Stimulated activated naive CD8-positive, alpha-beta T cell treated with anti-CD3 and anti-CD28 coated beads, Interleukin-15, amount 100 ng/mL, for 72 hours (primary cell): Measurements from ENCODE around the gene PRDM16.
A peak's percentile ranks its signal among the peaks of the same experiment; 100 is the strongest.

Experiments
- ATAC-seq: fragments of 150-1000 bp; cut with Tn5 transposase; 2 replicates; pipeline ENCODE4 v1.10.0; 2021; ENCODE audit warnings: mild to moderate bottlenecking, moderate library complexity
- DNase-seq, 2 donors: peaks; one replicate each; pipeline ENCODE4 v3.0.0; 2021 to 2022
- H3K27ac Mint-ChIP-seq, 2 donors: one replicate each; pipeline ENCODE4 v1.8.0; 2022; ENCODE audit warnings: mild to moderate bottlenecking in 2 of 2, mixed read lengths in 2 of 2, moderate library complexity in 2 of 2
- H3K27me3 Mint-ChIP-seq: one replicate; pipeline ENCODE4 v1.8.0; 2022; ENCODE audit warnings: mixed read lengths
- H3K4me1 Mint-ChIP-seq: one replicate; pipeline ENCODE4 v1.8.0; 2022; ENCODE audit warnings: mild to moderate bottlenecking, mixed read lengths
- H3K4me3 Mint-ChIP-seq, 2 donors: one replicate each; pipeline ENCODE4 v1.8.0; 2022; ENCODE audit warnings: mild to moderate bottlenecking in 2 of 2, mixed read lengths in 2 of 2, moderate library complexity in 1 of 2
- H3K9me3 Mint-ChIP-seq, 2 donors: one replicate each; pipeline ENCODE4 v1.8.0; 2022; ENCODE audit warnings: mixed read lengths in 2 of 2

PRDM16 gene

DNA sequence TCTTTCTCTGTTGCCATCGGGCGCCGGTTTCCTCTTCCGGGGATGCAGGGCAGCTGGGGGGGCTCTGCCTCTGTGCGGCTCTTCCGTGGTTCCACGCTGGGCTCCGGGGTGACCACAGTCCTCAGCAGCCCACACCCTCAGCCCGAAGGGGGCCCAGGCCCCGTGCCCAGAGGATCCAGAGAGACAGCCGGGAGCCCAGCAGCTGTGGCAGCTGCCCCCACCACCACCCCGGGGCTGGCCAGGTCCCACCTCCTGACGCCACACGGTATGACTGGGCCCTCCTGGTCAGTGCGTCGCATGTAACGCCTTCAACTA lies 172.2 kb downstream of the PRDM16 start:
- Mint-ChIP-seq H3K27ac (no peak overlapping the region), H3K4me1 (no peaks in the 10 kb centered on the region), H3K4me3 (no peak overlapping the region), H3K9me3 (no peaks in the 10 kb centered on the region), H3K27me3 (no peaks in the 10 kb centered on the region)
- DNase-seq: no peak
- peak; percentile 23 for ATAC-seq

DNA sequence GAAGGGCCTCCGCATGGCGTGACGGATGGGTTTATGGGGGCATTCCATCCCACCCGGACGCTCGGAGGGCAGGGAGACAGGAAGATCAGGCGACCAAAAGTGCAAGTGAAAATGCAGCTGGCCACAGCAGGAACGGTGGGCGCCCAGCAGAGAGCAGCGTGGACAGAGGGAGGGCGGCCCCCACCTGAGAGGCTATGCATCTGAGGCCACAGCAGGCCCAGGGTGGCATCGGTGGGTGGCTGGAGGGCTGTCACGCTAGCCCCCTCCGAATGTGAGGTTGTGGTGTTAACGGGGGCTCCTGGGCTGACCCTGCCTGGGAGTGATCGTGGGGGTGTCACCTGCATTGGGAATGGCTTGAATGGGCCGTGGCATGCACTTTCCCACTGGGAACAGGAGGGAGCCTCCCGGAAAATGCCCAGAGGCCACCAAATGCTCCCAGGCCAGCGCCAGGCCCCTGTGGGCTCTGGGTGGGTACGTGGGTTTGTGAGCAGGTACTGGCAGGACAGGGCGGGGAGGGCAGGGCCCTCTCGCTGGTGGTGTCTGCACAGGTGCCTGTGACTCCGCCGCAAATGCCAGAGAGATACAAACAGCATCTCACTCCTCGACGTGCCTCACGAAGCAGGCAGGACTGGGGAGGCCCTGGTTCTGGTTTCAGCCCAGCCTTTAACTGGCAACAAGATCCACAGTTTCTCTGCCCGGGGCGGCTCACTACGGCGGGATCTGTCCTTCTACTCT lies 172.8 kb downstream of the PRDM16 start:
- ATAC-seq (no peak), DNase-seq (no peak)
- peaks cover 2% of the 10 kb centered on the region for H3K27me3 Mint-ChIP-seq
- no peaks in the 10 kb centered on the region for H3K9me3 Mint-ChIP-seq
- H3K4me3 Mint-ChIP-seq: no peak overlapping the region
- no peaks in the 10 kb centered on the region for H3K4me1 Mint-ChIP-seq
- H3K27ac Mint-ChIP-seq: no peak overlapping the region

GRCh38 chr1:3242408-3243260 lies 173.6 kb downstream of the PRDM16 start:
- H3K4me3 Mint-ChIP-seq: no peak overlapping the region
- H3K9me3 Mint-ChIP-seq: no peaks in the 10 kb centered on the region
- no peak for ATAC-seq
- H3K27me3 Mint-ChIP-seq: peaks cover 10% of the 10 kb centered on the region
- H3K27ac Mint-ChIP-seq: no peak overlapping the region
- H3K4me1 Mint-ChIP-seq: no peaks in the 10 kb centered on the region
- no peak for DNase-seq

DNA sequence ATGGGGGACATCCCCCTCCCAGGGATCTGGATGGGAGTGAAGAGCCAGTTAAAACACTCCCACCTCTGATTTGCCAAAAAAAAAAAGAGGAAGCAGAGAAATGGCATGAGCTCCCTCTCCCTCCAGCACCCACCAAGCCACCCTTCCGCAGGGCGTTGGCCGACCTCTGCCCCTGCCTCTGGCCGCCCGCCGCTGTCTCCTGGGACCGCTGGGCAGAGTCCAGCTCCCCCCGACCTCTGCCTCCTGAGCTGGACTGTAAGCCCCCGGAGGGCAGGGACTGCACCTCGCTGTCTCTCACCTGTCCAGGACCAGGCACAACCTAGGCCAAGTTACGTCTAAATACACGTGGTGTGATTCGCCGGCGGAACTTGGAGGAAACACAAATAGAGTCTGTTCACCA lies 174.3 kb downstream of the PRDM16 start:
- Mint-ChIP-seq H3K27ac (no peak overlapping the region), H3K4me3 (no peak overlapping the region), H3K27me3 (peaks cover 16% of the 10 kb centered on the region), H3K9me3 (no peaks in the 10 kb centered on the region), H3K4me1 (no peaks in the 10 kb centered on the region)
- DNase-seq: no peak
- ATAC-seq: no peak

DNA sequence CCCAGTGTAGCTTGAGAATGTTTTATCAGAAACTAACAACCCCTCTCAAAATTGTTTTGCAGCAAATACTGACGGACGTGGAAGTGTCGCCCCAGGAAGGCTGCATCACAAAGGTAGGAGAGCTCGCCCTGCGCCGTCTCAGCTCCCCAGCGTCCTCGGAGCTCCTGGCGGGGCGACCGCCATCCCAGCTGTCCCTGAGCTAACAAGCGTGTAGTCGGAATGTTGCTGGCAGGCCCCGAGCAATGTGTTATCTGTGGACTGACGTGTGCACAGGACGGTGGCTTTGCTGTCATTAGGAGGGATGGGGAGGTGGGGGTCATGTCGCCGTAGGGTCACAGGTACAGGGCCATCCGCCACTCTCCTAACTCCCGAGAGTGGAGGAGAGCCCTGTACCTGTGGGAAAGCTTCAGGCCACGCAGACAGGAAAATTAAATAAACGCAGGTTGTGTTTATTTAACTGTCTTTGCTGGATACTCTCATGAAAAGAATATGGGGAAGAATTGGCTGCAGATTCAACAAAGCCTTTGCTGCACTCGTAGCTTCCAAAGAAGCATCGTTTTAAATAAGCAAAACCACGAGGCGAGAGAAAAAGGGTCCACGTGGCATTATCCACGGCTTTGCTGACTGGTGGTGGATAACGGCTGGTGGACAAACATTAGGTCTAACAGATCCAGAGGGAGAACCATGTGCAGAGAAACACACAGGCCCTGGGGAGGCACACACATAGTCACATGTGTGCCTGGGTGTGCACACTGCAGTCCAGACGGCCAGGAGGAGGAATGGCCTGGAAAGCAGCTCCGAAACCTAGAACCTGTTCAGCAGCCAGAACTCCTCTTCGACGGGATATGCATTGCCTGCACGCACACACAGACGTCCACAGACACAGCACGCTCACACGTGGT lies 175.3 kb downstream of the PRDM16 start:
- Mint-ChIP-seq H3K4me1 (no peaks in the 10 kb centered on the region), H3K4me3 (no peak overlapping the region), H3K27ac (peak overlapping the region in 1 of 2 donors; percentile 19), H3K9me3 (no peaks in the 10 kb centered on the region), H3K27me3 (peaks cover 26% of the 10 kb centered on the region)
- no peak for ATAC-seq
- DNase-seq: no peak

DNA sequence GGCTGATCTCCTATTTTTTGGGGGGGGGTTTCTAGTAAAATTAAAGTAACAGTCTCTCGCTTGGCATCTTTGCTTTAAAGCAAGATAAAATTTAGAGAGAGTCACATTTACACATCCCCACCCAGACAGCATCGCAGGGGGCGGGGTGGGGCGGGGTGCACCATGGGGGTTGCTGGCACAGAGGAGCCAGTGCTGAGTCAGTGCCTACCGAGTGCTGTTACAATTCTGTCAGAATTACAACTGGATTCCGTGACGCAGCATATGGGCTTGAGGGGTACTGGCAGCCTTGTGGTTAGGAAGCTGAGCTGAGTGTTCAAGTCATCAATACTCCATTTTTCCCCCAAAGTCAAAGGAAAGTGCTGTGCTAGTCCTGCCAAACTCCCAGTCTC lies 175.9 kb downstream of the PRDM16 start:
- peaks cover 31% of the 10 kb centered on the region for H3K27me3 Mint-ChIP-seq
- no peak overlapping the region for H3K4me3 Mint-ChIP-seq
- ATAC-seq: no peak
- H3K27ac Mint-ChIP-seq: no peak overlapping the region
- no peak for DNase-seq
- no peaks in the 10 kb centered on the region for H3K4me1 Mint-ChIP-seq
- no peaks in the 10 kb centered on the region for H3K9me3 Mint-ChIP-seq

DNA sequence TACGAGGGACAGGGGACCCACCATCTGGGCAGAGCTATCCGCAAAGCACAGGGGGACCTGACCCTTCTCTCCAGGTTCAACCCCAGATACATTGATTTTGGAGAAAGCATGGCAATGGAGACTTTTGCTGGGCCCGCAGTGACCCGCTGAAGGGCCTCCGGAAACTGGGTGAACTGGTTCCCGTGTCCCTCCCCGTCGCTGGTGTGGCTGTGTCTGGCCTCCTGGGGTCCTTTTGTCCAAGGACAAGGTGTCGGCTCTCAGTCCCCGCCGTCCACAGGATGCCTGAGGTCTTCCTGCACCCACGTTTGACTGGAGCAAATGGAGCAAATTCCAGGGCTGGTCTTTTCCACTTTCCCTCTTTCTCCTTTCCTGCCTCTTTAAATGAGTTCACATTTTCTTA lies 176.3 kb downstream of the PRDM16 start:
- ATAC-seq (no peak), DNase-seq (no peak)
- H3K27ac Mint-ChIP-seq: no peak overlapping the region
- H3K27me3 Mint-ChIP-seq: peaks cover 31% of the 10 kb centered on the region
- no peaks in the 10 kb centered on the region for H3K9me3 Mint-ChIP-seq
- no peaks in the 10 kb centered on the region for H3K4me1 Mint-ChIP-seq
- no peak overlapping the region for H3K4me3 Mint-ChIP-seq

DNA sequence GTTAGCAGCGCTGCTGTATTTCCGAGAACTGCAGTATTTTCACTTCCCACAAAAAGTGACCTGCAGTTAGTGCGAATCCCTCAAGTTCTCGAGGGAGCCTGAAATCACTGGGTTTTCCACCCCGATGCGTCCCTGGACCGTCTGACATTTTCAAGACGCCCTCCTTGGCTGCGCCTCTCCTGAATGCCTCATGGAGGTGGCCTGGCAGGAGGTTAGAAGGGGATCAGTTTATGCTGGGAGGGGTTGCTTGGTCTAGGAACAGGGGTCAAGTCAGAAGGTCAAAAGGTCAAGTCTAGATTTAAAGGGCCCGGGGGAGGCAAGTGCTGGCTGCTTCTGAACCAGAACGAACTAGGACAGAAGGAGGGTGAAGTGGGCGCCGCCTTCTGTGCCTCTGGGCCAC lies 176.8 kb downstream of the PRDM16 start:
- H3K27me3 Mint-ChIP-seq: peaks cover 31% of the 10 kb centered on the region
- no peaks in the 10 kb centered on the region for H3K4me1 Mint-ChIP-seq
- ATAC-seq (no peak), DNase-seq (no peak)
- H3K9me3 Mint-ChIP-seq: no peaks in the 10 kb centered on the region
- H3K4me3 Mint-ChIP-seq: no peak overlapping the region
- H3K27ac Mint-ChIP-seq: no peak overlapping the region

- no peak for DNase-seq
- H3K27me3 Mint-ChIP-seq: peaks cover 31% of the 10 kb centered on the region
- no peak overlapping the region for H3K4me3 Mint-ChIP-seq
- ATAC-seq: no peak
- H3K9me3 Mint-ChIP-seq: no peaks in the 10 kb centered on the region
- H3K27ac Mint-ChIP-seq: no peak overlapping the region
- no peaks in the 10 kb centered on the region for H3K4me1 Mint-ChIP-seq
Measured at GRCh38 chr1:3246251-3246650, 177.2 kb downstream of the PRDM16 start.

DNA sequence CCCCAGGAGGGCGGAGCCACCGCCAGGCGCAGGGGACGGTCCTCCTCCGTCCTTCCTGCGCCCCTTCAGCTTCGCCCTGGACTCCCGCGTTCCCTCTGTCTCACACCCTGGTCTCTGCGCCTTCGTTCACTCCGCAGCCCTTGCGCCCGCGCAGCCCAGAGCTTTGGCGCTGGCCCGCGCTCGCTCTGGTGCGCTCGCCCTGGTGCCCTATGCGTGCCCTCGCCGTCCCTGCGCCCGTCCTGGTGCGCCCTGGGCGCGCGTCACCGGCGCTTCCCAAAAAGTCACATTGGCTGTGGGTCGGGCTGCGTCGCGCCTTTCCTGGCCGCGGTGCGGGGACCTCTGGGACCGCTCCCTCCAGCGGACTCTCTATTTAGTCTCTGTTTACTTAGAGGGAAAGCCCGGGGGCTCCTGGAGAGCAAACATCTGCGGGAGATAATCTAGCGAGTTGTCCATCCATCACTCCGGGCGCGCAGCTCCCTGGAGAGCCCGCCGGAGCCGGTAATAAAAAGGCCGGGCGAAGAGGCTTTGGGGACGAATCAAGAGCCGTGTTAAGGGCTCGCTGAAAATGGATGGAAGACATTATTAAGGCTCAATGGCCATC lies 178.6 kb downstream of the PRDM16 start:
- Mint-ChIP-seq H3K4me1 (no peaks in the 10 kb centered on the region), H3K4me3 (no peak overlapping the region), H3K27ac (no peak overlapping the region), H3K9me3 (no peaks in the 10 kb centered on the region), H3K27me3 (peaks cover 31% of the 10 kb centered on the region)
- ATAC-seq (no peak), DNase-seq (no peak)

GRCh38 chr1:3248155-3249141 lies 179.4 kb downstream of the PRDM16 start:
- H3K9me3 Mint-ChIP-seq: no peaks in the 10 kb centered on the region
- no peaks in the 10 kb centered on the region for H3K4me1 Mint-ChIP-seq

DNA sequence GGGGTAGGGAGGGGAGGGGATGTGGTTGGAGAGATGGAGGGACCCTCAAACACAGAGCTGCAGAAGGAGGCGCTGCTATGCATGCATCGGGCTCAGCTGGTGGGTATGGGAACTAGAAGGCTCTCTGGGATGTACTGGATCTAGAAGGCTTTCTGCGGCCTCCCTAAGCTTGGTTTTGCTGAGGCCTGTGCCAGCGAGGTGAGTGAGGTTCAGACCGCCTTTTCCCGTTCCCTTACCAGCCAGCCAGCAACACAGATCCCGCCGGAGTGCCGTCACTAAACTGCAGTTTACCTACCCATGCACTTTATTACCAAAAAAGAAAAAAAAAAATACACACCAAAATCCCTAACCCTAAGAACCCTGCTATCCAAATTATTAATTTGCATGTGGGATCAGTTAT lies 180.2 kb downstream of the PRDM16 start:
- no peaks in the 10 kb centered on the region for H3K4me1 Mint-ChIP-seq
- ATAC-seq (no peak), DNase-seq (no peak)
- no peak overlapping the region for H3K27ac Mint-ChIP-seq
- H3K27me3 Mint-ChIP-seq: peaks cover 31% of the 10 kb centered on the region
- no peaks in the 10 kb centered on the region for H3K9me3 Mint-ChIP-seq
- no peak overlapping the region for H3K4me3 Mint-ChIP-seq

More at GRCh38 chr1:3248155-3249141, 179.4 kb downstream of the PRDM16 start:
- no peak for ATAC-seq
- no peak for DNase-seq
- H3K27me3 Mint-ChIP-seq: peaks cover 31% of the 10 kb centered on the region
- H3K27ac Mint-ChIP-seq: no peak overlapping the region
- H3K4me3 Mint-ChIP-seq: no peak overlapping the region

- no peaks in the 10 kb centered on the region for H3K9me3 Mint-ChIP-seq
- DNase-seq (no peak), ATAC-seq (no peak)
- no peaks in the 10 kb centered on the region for H3K4me1 Mint-ChIP-seq
- H3K27ac Mint-ChIP-seq: no peak overlapping the region
- H3K27me3 Mint-ChIP-seq: peaks cover 31% of the 10 kb centered on the region
- H3K4me3 Mint-ChIP-seq: no peak overlapping the region
Measured at GRCh38 chr1:3249631-3250501, 180.9 kb downstream of the PRDM16 start.

DNA sequence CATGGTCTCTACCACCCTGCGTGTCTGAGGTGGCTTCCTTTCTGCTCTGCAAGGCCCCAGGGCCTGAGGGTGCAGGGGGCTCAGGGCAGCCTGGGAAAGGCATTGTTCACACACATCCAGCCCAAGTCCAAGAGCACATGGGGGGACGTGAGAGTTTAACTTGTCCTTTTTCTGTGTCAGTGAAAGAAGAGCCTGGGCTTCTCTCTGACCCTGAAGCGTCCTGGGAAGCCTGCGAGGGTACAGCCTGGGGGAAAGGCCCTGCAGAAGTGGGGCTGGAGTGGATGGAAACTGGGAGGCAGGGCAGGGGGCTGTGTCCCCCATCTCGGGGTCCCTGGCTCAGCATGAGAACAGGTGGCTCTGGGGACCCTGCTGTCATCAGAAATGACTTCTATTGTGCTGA lies 181.6 kb downstream of the PRDM16 start:
- H3K27ac Mint-ChIP-seq: no peak overlapping the region
- no peaks in the 10 kb centered on the region for H3K9me3 Mint-ChIP-seq
- no peak overlapping the region for H3K4me3 Mint-ChIP-seq
- no peak for DNase-seq
- H3K4me1 Mint-ChIP-seq: no peaks in the 10 kb centered on the region
- no peak for ATAC-seq
- peaks cover 31% of the 10 kb centered on the region for H3K27me3 Mint-ChIP-seq
